ENCODE measurements around the gene SHISA9. TPM values are rescaled to one million over a fixed set of nuclear protein-coding genes. Genes with fewer than 3 reads are reported as not detected.

The SHISA9 gene
- total RNA-seq, 1 donor from 2014 or later, result 96.6 TPM

GRCh38 chr16:13100970-13101369, 199.6 kb downstream of the SHISA9 start:
- DNase-seq, result no peak
- H3K9me3 Mint-ChIP-seq (ENCODE audit: unreplicated experiment), result peaks cover 4% of the 10 kb centered on the region
- H3K4me1 Mint-ChIP-seq (ENCODE audit: low read depth, unreplicated experiment), result peaks cover 2% of the 10 kb centered on the region

GRCh38 chr16:13101828-13102227, 200.4 kb downstream of the SHISA9 start:
- Mint-ChIP-seq H3K27me3 (ENCODE audit: unreplicated experiment) (peaks cover 2% of the 10 kb centered on the region), H3K36me3 (ENCODE audit: unreplicated experiment) (no peaks in the 10 kb centered on the region), H3K27ac (ENCODE audit: unreplicated experiment) (no peak overlapping the region), H3K4me1 (ENCODE audit: low read depth, unreplicated experiment) (peaks cover 2% of the 10 kb centered on the region), H3K9me3 (ENCODE audit: unreplicated experiment) (peaks cover 5% of the 10 kb centered on the region), H3K4me3 (ENCODE audit: unreplicated experiment) (no peak overlapping the region)
- TF ChIP-seq CTCF (IDR thresholded peaks at IDR 0.05; ENCODE audit: partially characterized antibody, unreplicated experiment), result no peak
- DNase-seq, result no peak

More at GRCh38 chr16:13100970-13101369, 199.6 kb downstream of the SHISA9 start:
- no peaks in the 10 kb centered on the region for H3K36me3 Mint-ChIP-seq (ENCODE audit: unreplicated experiment)
- TF ChIP-seq CTCF (IDR thresholded peaks at IDR 0.05; ENCODE audit: partially characterized antibody, unreplicated experiment), result no peak
- H3K4me3 Mint-ChIP-seq (ENCODE audit: unreplicated experiment), result no peak overlapping the region
- H3K27ac Mint-ChIP-seq (ENCODE audit: unreplicated experiment), result no peak overlapping the region
- peaks cover 2% of the 10 kb centered on the region for H3K27me3 Mint-ChIP-seq (ENCODE audit: unreplicated experiment)

- Mint-ChIP-seq H3K27ac (ENCODE audit: unreplicated experiment) (no peak overlapping the region), H3K27me3 (ENCODE audit: unreplicated experiment) (peaks cover 2% of the 10 kb centered on the region), H3K4me3 (ENCODE audit: unreplicated experiment) (no peak overlapping the region), H3K4me1 (ENCODE audit: low read depth, unreplicated experiment) (peaks cover 2% of the 10 kb centered on the region), H3K9me3 (ENCODE audit: unreplicated experiment) (peaks cover 6% of the 10 kb centered on the region), H3K36me3 (ENCODE audit: unreplicated experiment) (no peaks in the 10 kb centered on the region)
- TF ChIP-seq CTCF (IDR thresholded peaks at IDR 0.05; ENCODE audit: partially characterized antibody, unreplicated experiment), result no peak
- no peak for DNase-seq
These were observed 201.0 kb downstream of the SHISA9 start for GRCh38 chr16:13102401-13102800.

GRCh38 chr16:13103831-13104530, 202.6 kb downstream of the SHISA9 start:
- no peak for TF ChIP-seq CTCF (IDR thresholded peaks at IDR 0.05; ENCODE audit: partially characterized antibody, unreplicated experiment)
- H3K9me3 Mint-ChIP-seq (ENCODE audit: unreplicated experiment), result peaks cover 6% of the 10 kb centered on the region
- H3K27ac Mint-ChIP-seq (ENCODE audit: unreplicated experiment), result no peak overlapping the region
- H3K27me3 Mint-ChIP-seq (ENCODE audit: unreplicated experiment), result peaks cover 2% of the 10 kb centered on the region
- H3K36me3 Mint-ChIP-seq (ENCODE audit: unreplicated experiment), result no peaks in the 10 kb centered on the region
- no peak for DNase-seq
- H3K4me1 Mint-ChIP-seq (ENCODE audit: low read depth, unreplicated experiment), result peaks cover 2% of the 10 kb centered on the region
- no peak overlapping the region for H3K4me3 Mint-ChIP-seq (ENCODE audit: unreplicated experiment)

GRCh38 chr16:13104772-13105171, 203.4 kb downstream of the SHISA9 start:
- DNase-seq, result no peak
- no peak overlapping the region for H3K4me3 Mint-ChIP-seq (ENCODE audit: unreplicated experiment)
- H3K9me3 Mint-ChIP-seq (ENCODE audit: unreplicated experiment), result peaks cover 6% of the 10 kb centered on the region
- no peak for TF ChIP-seq CTCF (IDR thresholded peaks at IDR 0.05; ENCODE audit: partially characterized antibody, unreplicated experiment)
- no peaks in the 10 kb centered on the region for H3K36me3 Mint-ChIP-seq (ENCODE audit: unreplicated experiment)
- peaks cover 2% of the 10 kb centered on the region for H3K4me1 Mint-ChIP-seq (ENCODE audit: low read depth, unreplicated experiment)
- no peak overlapping the region for H3K27ac Mint-ChIP-seq (ENCODE audit: unreplicated experiment)
- peaks cover 2% of the 10 kb centered on the region for H3K27me3 Mint-ChIP-seq (ENCODE audit: unreplicated experiment)

All from glutamatergic neuron (in vitro differentiated cells).